Muscle of arm (tissue), 14 donors: Measurements from ENCODE around the gene TSPYL4. TPM values are rescaled to one million over a fixed set of nuclear protein-coding genes. Genes with fewer than 3 reads are reported as not detected.
"Not testable (repeated sequence)": the region's sequence is repeated elsewhere in the genome, so short reads cannot be mapped to it uniquely, and the experiment has no call there.

ENCODE experiments used
- DNase-seq: peaks from one replicate; pipeline ENCODE4 v3.0.0-alpha.2; 2013
- long read RNA-seq, 11 donors: transcript quantifications; one replicate each; lab custom pipeline, GENCODE V29; 2026
- polyA plus RNA-seq, 12 donors: library from polyadenylated mRNA; unstranded; fragments of 120-200 nt; gene quantifications; one replicate each; pipeline ENCODE4 v1.2.1, GENCODE V29; 2013; ENCODE audit not compliant: insufficient read length in 12 of 12

Gene TSPYL4
- polyA plus RNA-seq: 10 to 100 TPM in 11 of 12 donors, not detected in 1; 15.5 to 26.5 (median 18.7) TPM
- long read RNA-seq, donor 1, full-length matches to known transcripts: 116 of 116 reads
- long read RNA-seq, donor 1, partial matches to known transcripts: 0 of 116 reads
- long read RNA-seq, donor 1, other reads (novel, unspliced or antisense): 0 of 116 reads
- long read RNA-seq, donor 2, full-length matches to known transcripts: 55 of 55 reads
- long read RNA-seq, donor 2, partial matches to known transcripts: 0 of 55 reads
- long read RNA-seq, donor 2, other reads (novel, unspliced or antisense): 0 of 55 reads
- long read RNA-seq, donor 3, full-length matches to known transcripts: 29 of 29 reads
- long read RNA-seq, donor 3, partial matches to known transcripts: 0 of 29 reads
- long read RNA-seq, donor 3, other reads (novel, unspliced or antisense): 0 of 29 reads
- long read RNA-seq, donor 4, full-length matches to known transcripts: 19 of 19 reads
- long read RNA-seq, donor 4, partial matches to known transcripts: 0 of 19 reads
- long read RNA-seq, donor 4, other reads (novel, unspliced or antisense): 0 of 19 reads
- long read RNA-seq, donor 5, full-length matches to known transcripts: 47 of 47 reads
- long read RNA-seq, donor 5, partial matches to known transcripts: 0 of 47 reads
- long read RNA-seq, donor 5, other reads (novel, unspliced or antisense): 0 of 47 reads
- long read RNA-seq, donor 6, full-length matches to known transcripts: 41 of 41 reads
- long read RNA-seq, donor 6, partial matches to known transcripts: 0 of 41 reads
- long read RNA-seq, donor 6, other reads (novel, unspliced or antisense): 0 of 41 reads
- long read RNA-seq, donor 7, full-length matches to known transcripts: 32 of 32 reads
- long read RNA-seq, donor 7, partial matches to known transcripts: 0 of 32 reads
- long read RNA-seq, donor 7, other reads (novel, unspliced or antisense): 0 of 32 reads
- long read RNA-seq, donor 8, full-length matches to known transcripts: 39 of 39 reads
- long read RNA-seq, donor 8, partial matches to known transcripts: 0 of 39 reads
- long read RNA-seq, donor 8, other reads (novel, unspliced or antisense): 0 of 39 reads
- long read RNA-seq, donor 9, full-length matches to known transcripts: 31 of 31 reads
- long read RNA-seq, donor 9, partial matches to known transcripts: 0 of 31 reads
- long read RNA-seq, donor 9, other reads (novel, unspliced or antisense): 0 of 31 reads
- long read RNA-seq, donor 10, full-length matches to known transcripts: 37 of 37 reads
- long read RNA-seq, donor 10, partial matches to known transcripts: 0 of 37 reads
- long read RNA-seq, donor 10, other reads (novel, unspliced or antisense): 0 of 37 reads
- long read RNA-seq, donor 11, full-length matches to known transcripts: 46 of 46 reads
- long read RNA-seq, donor 11, partial matches to known transcripts: 0 of 46 reads
- long read RNA-seq, donor 11, other reads (novel, unspliced or antisense): 0 of 46 reads

DNA sequence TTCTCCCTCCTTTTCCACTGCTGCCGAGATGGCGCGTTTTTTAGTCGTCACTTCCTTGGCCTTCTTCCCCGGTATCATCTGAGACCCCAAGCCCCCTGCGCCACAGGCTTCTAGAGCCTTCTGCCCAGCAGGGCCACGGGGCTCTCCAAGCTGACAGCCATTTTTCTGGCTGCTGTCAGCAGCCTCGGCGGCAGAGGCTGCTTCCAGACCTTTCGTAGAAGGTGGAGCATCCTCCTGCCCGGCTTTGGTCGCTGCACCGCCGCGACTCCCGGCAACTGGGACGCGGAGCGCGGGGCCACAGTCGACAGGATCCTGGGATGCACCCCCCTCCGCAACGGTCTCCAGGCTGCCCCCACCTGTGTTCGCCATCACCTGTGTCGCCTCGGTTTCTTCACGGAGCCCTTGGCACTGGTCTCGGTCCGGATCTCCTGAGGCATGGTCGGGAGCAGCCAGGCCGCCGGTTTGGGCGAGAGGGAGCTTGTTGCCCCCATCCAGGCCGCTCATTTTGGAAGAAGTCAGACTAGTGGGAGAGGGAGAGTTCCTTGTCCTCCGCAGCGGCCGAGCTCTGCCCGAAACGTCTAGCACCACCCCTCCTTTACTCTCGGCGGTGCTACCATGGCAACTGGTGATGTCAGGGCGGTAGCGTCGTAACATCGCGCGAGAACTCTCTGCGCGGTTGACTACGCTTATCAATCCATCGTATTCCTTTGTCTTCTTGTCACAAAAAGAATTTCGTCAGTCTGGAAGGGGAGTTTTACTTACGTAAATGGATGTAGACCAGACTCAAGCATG, at the start of gene TSPYL4:
Gene TSPYL4, minus strand, starts transcription at position 571 of the 792 bp plus-strand sequence. Its CDS starts 67 bp downstream, at position 504.
- peak; percentile 98 for DNase-seq

- no peak for DNase-seq
Observed at GRCh38 chr6:116301104-116301503, 47.2 kb upstream of the TSPYL4 start.

DNA sequence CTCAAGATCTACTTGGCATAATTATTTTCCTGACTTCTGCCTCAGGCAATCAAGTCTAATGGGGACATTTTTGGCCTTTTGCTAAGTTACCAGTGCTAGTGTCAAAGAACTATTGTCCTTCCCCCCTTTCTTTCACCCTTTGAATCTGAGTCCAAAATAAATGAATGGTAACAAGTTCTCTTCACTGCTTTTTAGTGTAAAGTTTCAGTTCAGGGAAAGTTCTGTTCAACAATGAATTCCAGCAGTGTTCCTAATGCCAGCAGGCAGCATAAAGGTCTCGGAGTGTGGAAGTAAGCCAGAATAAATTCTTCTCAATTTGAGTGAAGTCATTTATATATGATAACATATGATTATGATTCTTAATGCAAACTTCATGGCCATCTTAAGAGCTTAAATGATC, 46.7 kb upstream of the TSPYL4 start:
- DNase-seq: no peak

- no peak for DNase-seq
Observed at GRCh38 chr6:116298973-116299372, 45.1 kb upstream of the TSPYL4 start.

DNA sequence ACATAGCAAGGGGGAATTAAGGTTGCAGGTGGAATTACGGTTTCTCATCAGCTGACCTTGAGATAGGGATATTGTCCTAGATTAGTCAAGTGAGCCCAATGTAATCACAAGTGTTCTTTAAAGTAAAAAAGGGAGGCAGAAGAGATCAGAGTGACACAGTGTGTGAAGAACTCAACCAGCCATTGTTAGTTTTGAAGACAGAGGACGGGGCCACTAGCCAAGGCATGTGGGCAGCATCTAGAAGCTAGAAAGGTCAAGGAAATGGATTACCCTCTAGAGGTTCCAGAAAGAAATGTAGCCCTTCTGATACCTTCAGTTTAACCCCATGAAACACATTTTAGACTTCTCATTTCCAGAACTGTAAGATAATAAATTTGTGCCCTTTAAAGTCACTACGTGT, 44.4 kb upstream of the TSPYL4 start:
- DNase-seq: no peak

DNA sequence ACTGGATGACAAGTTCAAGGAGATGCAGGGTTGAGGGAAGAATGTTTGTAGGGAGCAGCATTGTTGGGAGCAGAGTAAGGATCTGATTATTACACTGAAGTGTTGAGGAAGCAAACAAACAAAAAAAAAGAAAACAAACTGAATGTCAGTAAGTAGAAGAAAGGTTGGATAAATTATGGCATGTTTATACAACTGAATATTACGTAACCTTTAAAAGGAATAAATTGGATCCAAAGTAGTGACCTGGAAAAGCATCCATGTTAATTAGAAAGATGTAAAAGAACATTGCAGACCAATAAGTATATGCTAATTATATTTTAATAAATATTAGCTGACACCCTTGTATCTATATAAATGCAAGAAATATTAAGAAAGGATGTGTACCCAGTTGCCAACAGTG, 38.7 kb upstream of the TSPYL4 start:
- no peak for DNase-seq

DNA sequence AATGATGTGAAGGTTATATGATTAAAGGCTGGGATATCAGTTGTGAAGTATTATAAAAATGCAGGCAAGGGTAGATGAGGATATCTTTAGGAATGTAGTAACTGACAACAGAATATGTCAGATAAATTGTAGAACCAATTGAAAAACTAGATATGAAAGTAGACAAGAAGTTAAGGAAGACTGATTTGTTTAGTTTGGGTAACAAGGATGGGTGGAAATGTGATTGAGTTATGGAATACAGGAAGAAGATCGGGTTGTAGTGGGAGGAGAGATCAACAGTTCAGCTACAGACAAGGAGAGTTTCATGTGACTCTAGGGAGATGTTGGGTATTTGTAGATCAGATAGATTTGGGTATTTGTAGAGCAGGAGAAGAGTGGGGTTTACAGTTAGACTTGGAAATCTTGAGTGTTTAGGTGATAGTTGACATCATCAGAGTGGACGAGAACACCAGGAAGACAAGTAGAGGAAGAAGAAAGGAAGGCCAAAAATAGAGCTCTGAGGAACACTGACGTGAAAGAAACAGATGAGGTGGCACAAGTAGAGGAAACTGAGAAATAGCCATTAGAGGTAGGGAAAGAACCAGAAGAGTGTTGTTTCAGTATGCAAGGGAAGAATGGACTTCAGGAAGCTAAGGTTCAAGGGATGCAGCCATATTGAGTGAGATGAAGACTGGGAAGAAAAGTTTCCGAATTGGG, 38.0 kb upstream of the TSPYL4 start:
- DNase-seq: no peak

DNA sequence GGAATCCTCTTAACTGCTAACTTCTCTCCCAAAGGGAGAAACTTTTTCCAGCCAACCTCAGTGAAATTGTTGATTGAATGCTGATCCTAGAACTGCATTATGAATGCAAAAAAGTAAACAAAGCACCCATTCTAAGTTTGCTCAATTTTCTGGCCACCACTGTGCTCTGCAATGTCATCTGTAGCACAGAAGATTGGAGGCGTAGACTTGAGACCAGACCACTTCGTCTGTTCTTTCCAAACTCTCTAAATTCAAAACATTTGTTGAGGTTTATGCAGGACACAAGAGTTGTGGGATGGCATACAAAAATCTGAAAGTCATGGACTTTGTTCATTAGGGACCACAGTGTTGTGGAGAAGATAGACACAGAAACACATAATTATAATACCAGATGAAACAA, 36.9 kb upstream of the TSPYL4 start:
- no peak for DNase-seq

- no peak for DNase-seq
Observed at GRCh38 chr6:116289876-116290275, 36.0 kb upstream of the TSPYL4 start.

- DNase-seq: no peak
Observed at GRCh38 chr6:116287689-116288282, 33.9 kb upstream of the TSPYL4 start.

- DNase-seq: no peak
Observed at GRCh38 chr6:116286773-116287358, 33.0 kb upstream of the TSPYL4 start.

- not testable (repeated sequence) for DNase-seq
Observed at GRCh38 chr6:116284984-116285383, 31.1 kb upstream of the TSPYL4 start.

DNA sequence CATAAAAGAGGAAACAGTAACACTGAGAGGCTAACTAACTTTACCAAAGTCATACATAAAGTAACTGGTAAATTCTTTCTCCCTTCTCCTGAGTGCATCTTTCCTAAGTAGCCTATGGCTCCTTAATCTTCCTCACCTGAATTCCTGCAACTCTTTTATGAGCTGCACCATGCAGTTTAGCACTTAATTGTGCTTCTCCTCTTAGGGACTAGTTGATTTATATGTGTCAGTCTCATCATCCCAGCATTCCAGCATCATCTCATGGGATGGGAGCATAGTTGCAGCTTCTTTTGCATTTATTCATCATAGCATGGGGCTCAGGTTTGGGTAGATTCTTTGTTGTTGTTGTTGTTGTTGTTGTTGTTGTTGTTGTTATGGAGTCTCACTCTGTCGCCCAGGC, 29.3 kb upstream of the TSPYL4 start:
- DNase-seq: no peak

- DNase-seq: no peak
Observed at GRCh38 chr6:116282698-116283097, 28.8 kb upstream of the TSPYL4 start.

- DNase-seq: no peak
Observed at GRCh38 chr6:116280933-116281316, 27.1 kb upstream of the TSPYL4 start.

DNA sequence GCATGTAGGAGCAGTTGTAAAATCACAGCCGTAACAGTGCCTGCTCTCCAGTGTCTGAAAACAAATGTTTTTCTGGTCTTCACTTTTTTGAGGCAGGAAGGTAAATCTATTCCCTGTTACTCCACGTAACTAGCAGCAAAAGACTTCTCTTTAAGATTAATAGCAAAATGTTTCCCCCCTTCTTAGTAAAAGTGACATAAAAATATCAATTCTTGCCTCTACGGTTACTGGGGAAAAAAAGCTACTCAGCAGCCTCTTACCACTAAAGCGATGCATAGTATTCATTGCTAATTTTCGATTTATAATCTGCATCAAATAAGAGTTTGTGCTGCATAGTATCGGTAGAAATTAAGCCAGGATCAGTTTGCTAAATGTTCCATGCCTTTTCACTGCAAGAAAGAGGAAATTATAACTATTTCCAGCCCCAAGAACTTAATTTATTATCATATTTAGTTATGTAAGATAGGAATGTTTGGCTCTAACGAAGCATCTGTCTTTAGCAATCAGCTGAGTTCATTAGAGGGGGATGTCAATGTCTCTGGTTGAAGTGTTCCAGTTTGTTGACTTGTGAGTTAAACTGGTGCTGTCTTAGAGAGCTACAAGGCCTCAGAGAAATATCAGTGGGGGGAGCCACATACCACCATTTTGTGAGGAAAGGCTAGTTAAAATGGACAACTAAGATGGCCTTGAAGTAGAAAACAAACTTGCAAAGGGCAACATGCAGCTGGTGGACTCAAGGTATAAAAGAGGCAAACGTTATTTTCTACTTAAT, 26.5 kb upstream of the TSPYL4 start:
- DNase-seq: no peak

GRCh38 chr6:116279232-116280160, 25.6 kb upstream of the TSPYL4 start, which contains the start of gene TSPYL1:
TSPYL1 (minus strand) TSS chr6:116279930; CDS start chr6:116279830, 100 bp downstream.
- peak; percentile 97 for DNase-seq
